HEK293T (cell line): ENCODE measurements around the gene RPAP2.
"Not testable (repeated sequence)": the region's sequence is repeated elsewhere in the genome, so short reads cannot be mapped to it uniquely, and the experiment has no call there.

Experiments used
- CTCF ChIA-PET: fragments of 350-600 bp; formaldehyde crosslinking; extraction: SDS; loops from one replicate; lab custom pipeline; 2021; ENCODE audit warnings: antibody characterized with exemption, inconsistent platforms; lab: Yijun Ruan, JAX
- POLR2A ChIA-PET: fragments of 350-600 bp; formaldehyde crosslinking; extraction: SDS; loops from one replicate; lab custom pipeline; 2020; ENCODE audit warnings: antibody characterized with exemption, inconsistent platforms; lab: Yijun Ruan, JAX
- DNase-seq: peaks from one replicate; pipeline ENCODE4 v3.0.0; 2012; ENCODE audit warnings: mixed read lengths; ENCODE audit errors: extremely low spot score
- ARNT ChIP-seq: fragments of 450-650 bp; IDR thresholded peaks from 2 replicates; pipeline ENCODE4 v1.6.1; 2017; ENCODE audit warnings: mild to moderate bottlenecking
- BHLHE40 ChIP-seq: fragments of 450-650 bp; IDR thresholded peaks from 2 replicates; pipeline ENCODE4 v1.6.1; 2016; ENCODE audit warnings: mild to moderate bottlenecking, moderate library complexity, borderline replicate concordance
- CTBP1 ChIP-seq: fragments of 450-650 bp; IDR thresholded peaks from 2 replicates; pipeline ENCODE4 v1.6.1; 2016; ENCODE audit warnings: borderline replicate concordance
- ELF4 ChIP-seq: fragments of 450-650 bp; IDR thresholded peaks from 2 replicates; pipeline ENCODE4 v1.6.1; 2017; ENCODE audit warnings: antibody characterized with exemption
- FOXA1 ChIP-seq: fragments of 450-650 bp; IDR thresholded peaks from 2 replicates; pipeline ENCODE4 v1.6.1; 2016; ENCODE audit warnings: mild to moderate bottlenecking
- FOXK2 ChIP-seq: fragments of 450-650 bp; IDR thresholded peaks from 2 replicates; pipeline ENCODE4 v1.6.1; 2016; ENCODE audit warnings: mild to moderate bottlenecking
- FOXM1 ChIP-seq: fragments of 450-650 bp; IDR thresholded peaks from 2 replicates; pipeline ENCODE4 v1.6.1; 2017; ENCODE audit warnings: mild to moderate bottlenecking, borderline replicate concordance
- HDGF ChIP-seq: fragments of 450-650 bp; IDR thresholded peaks from 2 replicates; pipeline ENCODE4 v1.6.1; 2017; ENCODE audit warnings: antibody characterized with exemption, borderline replicate concordance
- L3MBTL2 ChIP-seq: fragments of 450-650 bp; conservative IDR thresholded peaks from 2 replicates; pipeline ENCODE4 v1.6.1; 2016; ENCODE audit warnings: mild to moderate bottlenecking
- LEF1 ChIP-seq: fragments of 450-650 bp; IDR thresholded peaks from 2 replicates; pipeline ENCODE4 v1.6.1; 2017; ENCODE audit warnings: mild to moderate bottlenecking, borderline replicate concordance
- NFRKB ChIP-seq: fragments of 450-650 bp; IDR thresholded peaks from 2 replicates; pipeline ENCODE4 v1.6.1; 2016; ENCODE audit warnings: mild to moderate bottlenecking, moderate library complexity
- SP1 ChIP-seq: fragments of 450-650 bp; IDR thresholded peaks from 2 replicates; pipeline ENCODE4 v1.6.1; 2017
- SUZ12 ChIP-seq: fragments of 450-650 bp; IDR thresholded peaks from 2 replicates; pipeline ENCODE4 v1.6.1; 2016; ENCODE audit warnings: mild to moderate bottlenecking
- TARDBP ChIP-seq: fragments of 450-650 bp; IDR thresholded peaks from 2 replicates; pipeline ENCODE4 v1.6.1; 2016
- ZNF384 ChIP-seq: fragments of 450-650 bp; IDR thresholded peaks from 2 replicates; pipeline ENCODE4 v1.6.1; 2016
- TF ChIP-seq, protein P1 (sequence below): fragments of 450-650 bp; IDR thresholded peaks from 2 replicates; pipeline ENCODE4 v1.6.1; 2016

Gene RPAP2

DNA sequence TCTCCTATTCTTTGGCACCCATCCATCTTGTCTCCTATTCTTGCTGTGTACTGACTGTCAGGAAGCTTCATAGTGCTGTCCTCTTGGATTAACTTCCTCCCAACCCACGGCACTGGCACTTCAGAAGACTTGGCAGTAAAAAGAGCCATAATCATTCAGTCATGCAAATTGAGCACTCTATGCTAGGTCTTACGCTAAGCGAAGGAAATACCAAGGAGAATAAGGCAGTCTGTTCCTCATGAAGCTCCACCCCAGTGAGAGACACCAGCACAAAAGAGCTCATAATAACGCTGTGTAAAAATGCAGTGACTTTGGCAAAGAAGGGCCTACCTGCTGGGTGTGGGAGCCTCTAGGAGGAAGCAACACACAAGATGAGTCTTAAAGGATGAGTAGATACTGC is 120.8 kb downstream of the RPAP2 start:
- ChIA-PET POLR2A (no interaction called here), CTCF (no interaction called here)
- DNase-seq: no peak
- no peak for TF ChIP-seq ELF4
- no peak for TF ChIP-seq BHLHE40
- no peak for TF ChIP-seq FOXA1
- no peak for TF ChIP-seq FOXM1
- no peak for TF ChIP-seq SUZ12

DNA sequence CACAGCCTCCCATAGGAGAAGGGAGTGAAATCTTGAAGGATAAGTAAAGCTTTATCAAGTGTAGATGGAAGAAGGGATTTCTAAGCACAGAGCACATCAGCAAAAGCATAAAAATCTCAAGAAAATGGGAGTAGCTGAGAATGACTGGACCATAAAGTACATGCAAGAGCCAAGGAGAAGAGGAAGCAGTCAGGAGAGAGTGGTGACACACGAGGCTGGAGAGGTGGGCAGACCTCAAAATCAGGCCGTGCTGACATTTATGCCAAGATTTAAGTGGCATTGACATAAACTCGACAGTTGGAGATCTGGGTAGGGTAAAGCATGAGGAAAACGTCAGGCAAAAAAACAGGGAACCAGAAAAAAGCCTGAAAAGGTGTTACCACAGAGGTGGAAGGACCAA is 125.5 kb downstream of the RPAP2 start:
- CTCF ChIA-PET: interaction anchor here (0.6 kb wide), 1 partner anchor 14 kb away, joined by 4 read pairs; no protein-coding TSS in a partner anchor
- DNase-seq: no peak
- TF ChIP-seq TARDBP: no peak
- no peak for TF ChIP-seq ELF4
- TF ChIP-seq CTBP1: no peak
- TF ChIP-seq FOXA1: no peak
- no peak for TF ChIP-seq ZNF384
- TF ChIP-seq FOXK2: no peak
- no peak for TF ChIP-seq FOXM1
- no peak for TF ChIP-seq HDGF
- no peak for TF ChIP-seq SP1
- TF ChIP-seq, protein P1, sequence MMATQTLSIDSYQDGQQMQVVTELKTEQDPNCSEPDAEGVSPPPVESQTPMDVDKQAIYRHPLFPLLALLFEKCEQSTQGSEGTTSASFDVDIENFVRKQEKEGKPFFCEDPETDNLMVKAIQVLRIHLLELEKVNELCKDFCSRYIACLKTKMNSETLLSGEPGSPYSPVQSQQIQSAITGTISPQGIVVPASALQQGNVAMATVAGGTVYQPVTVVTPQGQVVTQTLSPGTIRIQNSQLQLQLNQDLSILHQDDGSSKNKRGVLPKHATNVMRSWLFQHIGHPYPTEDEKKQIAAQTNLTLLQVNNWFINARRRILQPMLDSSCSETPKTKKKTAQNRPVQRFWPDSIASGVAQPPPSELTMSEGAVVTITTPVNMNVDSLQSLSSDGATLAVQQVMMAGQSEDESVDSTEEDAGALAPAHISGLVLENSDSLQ: no peak
- TF ChIP-seq ARNT: no peak
- TF ChIP-seq NFRKB: no peak
- no peak for TF ChIP-seq L3MBTL2
- TF ChIP-seq LEF1: no peak
- TF ChIP-seq SUZ12: no peak
- TF ChIP-seq BHLHE40: no peak
- POLR2A ChIA-PET: no interaction called here

DNA sequence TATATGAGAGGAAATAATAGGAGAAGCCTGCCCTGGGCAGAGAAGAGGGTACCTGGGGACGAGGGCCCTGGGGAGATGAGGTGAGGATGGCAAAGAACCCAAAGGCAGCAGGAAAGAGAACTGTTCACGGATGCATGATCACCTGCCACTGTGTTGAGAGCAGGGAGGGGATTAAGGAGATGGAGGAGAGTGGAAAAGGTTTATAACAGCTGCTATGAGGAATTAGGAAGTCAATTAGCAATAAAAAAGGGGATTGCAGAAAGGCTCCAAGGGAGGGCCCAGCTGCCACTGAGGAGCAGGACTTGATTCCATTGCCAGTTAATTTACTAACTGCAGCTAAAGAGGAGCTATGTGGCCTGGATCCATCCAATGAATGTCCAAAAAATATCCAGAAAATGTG is 126.8 kb downstream of the RPAP2 start:
- ChIA-PET CTCF (no interaction called here), POLR2A (no interaction called here)
- no peak for DNase-seq
- TF ChIP-seq CTBP1: no peak
- TF ChIP-seq SP1: no peak
- no peak for TF ChIP-seq FOXA1
- TF ChIP-seq TARDBP: no peak
- TF ChIP-seq ELF4: no peak
- TF ChIP-seq, protein P1: no peak
- no peak for TF ChIP-seq FOXM1
- no peak for TF ChIP-seq ARNT
- no peak for TF ChIP-seq HDGF
- no peak for TF ChIP-seq NFRKB
- no peak for TF ChIP-seq L3MBTL2
- TF ChIP-seq BHLHE40: no peak
- TF ChIP-seq SUZ12: no peak

DNA sequence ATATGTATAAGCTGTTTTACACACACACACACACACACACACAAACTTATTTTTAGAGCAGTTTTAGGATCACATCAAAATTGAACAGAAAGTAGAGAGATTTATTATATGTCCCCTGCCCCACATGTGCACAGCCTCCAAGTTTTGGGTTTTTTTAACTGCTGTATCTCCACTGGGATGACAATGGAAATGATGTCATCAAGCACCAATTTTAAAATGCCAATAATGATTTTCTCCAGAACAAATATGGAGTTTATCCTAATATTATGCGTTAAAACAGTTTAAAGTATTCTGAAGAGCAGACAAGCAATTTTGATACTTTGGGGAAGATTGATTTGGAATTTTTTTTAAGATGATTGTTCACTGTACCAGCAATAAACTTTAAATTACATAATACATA is 131.2 kb downstream of the RPAP2 start:
- CTCF ChIA-PET: no interaction called here
- POLR2A ChIA-PET: no interaction called here

DNA sequence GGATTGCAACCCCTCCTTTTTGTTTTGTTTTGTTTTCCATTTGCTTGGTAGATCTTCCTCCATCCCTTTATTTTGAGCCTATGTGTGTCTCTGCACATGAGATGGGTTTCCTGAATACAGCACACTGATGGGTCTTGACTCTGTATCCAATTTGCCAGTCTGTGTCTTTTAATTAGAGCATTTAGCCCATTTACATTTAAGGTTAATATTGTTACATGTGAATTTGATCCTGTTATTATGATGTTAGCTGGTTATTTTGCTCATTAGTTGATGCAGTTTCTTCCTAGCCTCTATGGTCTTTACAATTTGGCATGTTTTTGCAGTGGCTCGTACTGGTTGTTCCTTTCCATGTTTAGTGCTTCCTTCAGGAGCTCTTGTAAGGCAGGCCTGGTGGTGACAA is 135.7 kb downstream of the RPAP2 start:
- POLR2A ChIA-PET, CTCF ChIA-PET: not testable (repeated sequence)

More for the DNA sequence above, 131.2 kb downstream of the RPAP2 start:
- TF ChIP-seq NFRKB (no peak), CTBP1 (no peak), L3MBTL2 (no peak), SP1 (no peak), ZNF384 (no peak), HDGF (no peak), LEF1 (no peak), SUZ12 (no peak), BHLHE40 (no peak), FOXK2 (no peak), ARNT (no peak), TARDBP (no peak), ELF4 (no peak), FOXA1 (no peak), FOXM1 (no peak)
- TF ChIP-seq, protein P1: no peak
- DNase-seq: no peak

DNA sequence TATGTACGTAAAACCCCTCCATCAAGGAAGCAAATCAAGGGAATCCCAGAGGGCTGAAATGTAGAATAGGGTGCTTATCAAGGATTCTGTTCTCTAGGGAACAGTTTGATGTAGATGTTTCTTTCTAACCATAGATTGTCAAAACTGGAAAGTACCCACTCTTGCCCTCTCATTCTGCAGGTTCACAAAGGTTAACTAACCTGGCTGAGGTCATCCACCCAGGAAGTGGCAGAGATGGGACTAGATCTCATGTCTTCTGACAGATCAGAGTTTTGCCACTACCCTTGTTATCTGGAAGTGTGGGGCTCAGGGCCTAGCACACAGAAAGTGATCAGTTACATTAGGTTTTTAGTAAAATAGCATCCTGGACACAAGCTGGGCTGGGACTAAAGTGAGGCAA is 140.4 kb downstream of the RPAP2 start:
- no peak for DNase-seq
- TF ChIP-seq FOXA1 (no peak), LEF1 (no peak), CTBP1 (no peak), BHLHE40 (no peak)
- ChIA-PET POLR2A (no interaction called here), CTCF (no interaction called here)

More for the DNA sequence above, 135.7 kb downstream of the RPAP2 start:
- DNase-seq: not testable (repeated sequence)

DNA sequence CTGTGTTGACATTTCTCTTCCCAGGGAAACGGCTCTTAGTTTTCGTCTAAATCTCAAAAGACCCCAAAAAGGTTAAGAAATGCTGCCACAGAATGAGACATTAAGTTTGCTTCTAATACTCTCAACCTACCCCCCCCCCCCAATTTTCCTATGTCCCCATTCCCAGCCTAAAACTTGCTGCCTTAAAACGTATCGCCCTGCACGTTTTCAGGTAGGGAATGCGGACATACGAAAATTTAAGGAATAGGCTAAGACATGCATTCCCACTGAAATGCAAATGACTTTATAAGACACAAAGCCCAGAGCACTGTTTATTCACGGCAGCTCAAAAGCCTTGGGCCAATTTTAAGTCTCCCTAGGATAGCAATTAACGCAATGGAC is 142.4 kb downstream of the RPAP2 start:
- TF ChIP-seq CTBP1: no peak
- no peak for DNase-seq
- CTCF ChIA-PET: no interaction called here
- POLR2A ChIA-PET: no interaction called here
